Neural progenitor cell (in vitro differentiated cells): ENCODE data around the gene WRAP73.

Experiments
- CTCF ChIP-seq: fragments of 200-600 bp; sonication (generic); IDR thresholded peaks from 2 replicates; pipeline ENCODE4 v1.5.1; 2017; ENCODE audit warnings: antibody characterized with exemption, mild to moderate bottlenecking
- EZH2 ChIP-seq: fragments of 200-600 bp; sonication (generic); IDR thresholded peaks from 2 replicates; pipeline ENCODE4 v1.6.1; 2017; ENCODE audit warnings: antibody characterized with exemption, mild to moderate bottlenecking, moderate library complexity

- TF ChIP-seq CTCF (no peak), EZH2 (no peak)
These were observed 44.7 kb downstream of the WRAP73 start for GRCh38 chr1:3604997-3605823.
